ENCODE results near the gene IL34. TPM values are rescaled to one million over a fixed set of nuclear protein-coding genes. Genes with fewer than 3 reads are reported as not detected.

IL34 gene
- total and polyA plus RNA-seq, 2 of the 8 experiments (the other 6 are each of a cell fraction or from before 2014, with no cell fraction given): 4.6 to 5.6 TPM

- no peak overlapping the region for H2AFZ ChIP-seq (ENCODE audit: low read length)
- no peak overlapping the region for H4K5ac ChIP-seq (ENCODE audit: insufficient read length, low read depth, low read length)
- no peaks in the 10 kb centered on the region; a peak in 2 of 7 replicates for H3K4me1 ChIP-seq (replicated peaks in 1 of 4; ENCODE audit: control insufficient read depth in 3 of 4, insufficient read depth in 4 of 4, low read length in 3 of 4)
- H4K91ac ChIP-seq (replicated peaks; ENCODE audit: insufficient read length, low read length): no peak overlapping the region
- no peak overlapping the region for H3K9ac ChIP-seq (replicated peaks in 1 of 4; ENCODE audit: extremely low read depth in 1 of 4, low read depth in 3 of 4, low read length in 3 of 4)
- H2BK5ac ChIP-seq (ENCODE audit: low read depth, low read length): no peak overlapping the region
- H3K56ac ChIP-seq (replicated peaks; ENCODE audit: insufficient read length, low read depth, low read length): no peak overlapping the region
- H3K27me3 ChIP-seq (replicated peaks in 1 of 4; ENCODE audit: control insufficient read depth in 3 of 4, extremely low read depth in 1 of 4, insufficient read depth in 3 of 4, low read length in 3 of 4): no peaks in the 10 kb centered on the region
- no peaks in the 10 kb centered on the region; the same call in 1 of the 2 replicates for H3K79me1 ChIP-seq (ENCODE audit: low read depth, low read length)
- peaks cover 2 to 15% (median 8%) of the 10 kb centered on the region in 4 experiments; a peak in 6 of 8 replicates for H3K36me3 ChIP-seq (ENCODE audit: control insufficient read depth in 2 of 4, insufficient read depth in 4 of 4, low read length in 3 of 4)
- no peaks in the 10 kb centered on the region for H3K9me3 ChIP-seq (ENCODE audit: insufficient read depth in 2 of 2, low read depth in 1 of 2, low read length in 1 of 2)
- H3K14ac ChIP-seq (ENCODE audit: insufficient read length): no peak overlapping the region
- no peak overlapping the region for H3K23ac ChIP-seq (ENCODE audit: insufficient read length)
- H3K27ac ChIP-seq (ENCODE audit: low read depth, low read length): no peak overlapping the region
- CTCF ChIA-PET (ENCODE audit: partially characterized antibody): interaction anchor here (0.7 to 2.5 kb wide), 5 partner anchors 14 to 155 kb away, joined by 3 to 14 read pairs (median 4); no protein-coding TSS in a partner anchor
- no peak for DNase-seq (ENCODE audit: low read depth in 1 of 2, low spot score in 2 of 2)
- H2BK120ac ChIP-seq (replicated peaks; ENCODE audit: low read depth, low read length): no peak overlapping the region
- H3K79me2 ChIP-seq (ENCODE audit: control insufficient read depth in 1 of 2, insufficient read depth in 2 of 2, low read length in 2 of 2): peaks cover 0 to 22% of the 10 kb centered on the region in 2 experiments; a peak in 2 of 4 replicates
- no peak overlapping the region for H2BK12ac ChIP-seq (ENCODE audit: low read depth, low read length)
- H3K18ac ChIP-seq (ENCODE audit: extremely low read depth, low read length): no peak overlapping the region
- no peak overlapping the region for H2AK5ac ChIP-seq (ENCODE audit: low read depth, low read length)
- no peak overlapping the region for H3K4me2 ChIP-seq (ENCODE audit: insufficient read depth in 1 of 2, low read depth in 2 of 2, low read length in 2 of 2)
- no peak for FAIRE-seq
- no peak overlapping the region for H4K8ac ChIP-seq (ENCODE audit: extremely low read depth, insufficient read depth, low read length)
- no peak overlapping the region for H3K4ac ChIP-seq (replicated peaks; ENCODE audit: insufficient read length, low read depth, low read length)
- no peak overlapping the region for H3K4me3 ChIP-seq (ENCODE audit: extremely low read depth in 1 of 4, insufficient read depth in 2 of 4, low read depth in 3 of 4, low read length in 4 of 4)
- TF ChIP-seq POLR2AphosphoS5 (IDR thresholded peaks at IDR 0.05; ENCODE audit: low read depth, low read length) (0 out of 2 replicates have a peak, but pooled peaks have one; percentile 31), SIX5 (IDR thresholded peaks at IDR 0.05; ENCODE audit: low read depth, low read length) (no peak)
- no peak overlapping the region for H2BK20ac ChIP-seq (ENCODE audit: low read length)
- POLR2A ChIA-PET (ENCODE audit: partially characterized antibody): interaction anchor here (0.6 to 8.7 kb wide), 14 partner anchors 10 to 305 kb away, joined by 3 to 75 read pairs (median 6); partner anchors contain the start of gene IL34
- WGBS, 2 experiments (ENCODE audit: extremely low coverage in 1 of 2, insufficient coverage in 1 of 2, insufficient read length in 1 of 2, insufficient replicate concordance in 2 of 2, low coverage in 1 of 2, low lambda C conversion rate in 2 of 2, missing lambda C conversion rate in 1 of 2): 95% methylated on average over 5 of the region's 5 CpGs; no CpG with 5 or more reads in 1 of the 2 experiments
- 0 out of 2 replicates have a peak, but pooled peaks cover under 1% of the 10 kb centered on the region for H3K23me2 ChIP-seq (ENCODE audit: low read depth, low read length)
- peaks cover 0 to 2% of the 10 kb centered on the region in 2 experiments for H4K20me1 ChIP-seq (replicated peaks in 1 of 2; ENCODE audit: control insufficient read depth in 1 of 2, insufficient read depth in 2 of 2, low read length in 2 of 2)
- H2BK15ac ChIP-seq (ENCODE audit: low read length): no peak overlapping the region
These were observed 30.4 kb upstream of the IL34 start for GRCh38 chr16:70615945-70616344.

All from H1 (cell line).